Endothelial cell of umbilical vein (primary cell): ENCODE measurements around the gene EFEMP1. TPM values are rescaled to one million over a fixed set of nuclear protein-coding genes. Genes with fewer than 3 reads are reported as not detected.

Experiments
- polyA plus RNA-seq, 4 experiments: library from polyadenylated mRNA; depleted of rRNA in 3 of 4; stranded (reverse) in 3 of 4; unstranded in 1 of 4; fragments of >200 nt; gene quantifications; 2 replicates each; pipeline versions ENCODE4 v1.2.1 to v1.2.3, GENCODE V29; 2011 to 2012; ENCODE audit warnings: missing spikeins in 1 of 4
- total RNA-seq: library from RNA; stranded (reverse); gene quantifications from 2 replicates; pipeline ENCODE4 v1.2.3, GENCODE V29; 2021

Gene EFEMP1
- total and polyA plus RNA-seq, 2 donors (not counting 3 experiments of a cell fraction or from before 2014, with no cell fraction given) = 2,981 to 11,813 TPM

Other genes with a start within 250 kb of the EFEMP1 start
- gene PNPT1, start 229.9 kb downstream of the EFEMP1 start, total RNA-seq = 32.4 and 34.2 TPM in 2 replicates
- gene PNPT1, start 229.9 kb downstream of the EFEMP1 start, polyA plus RNA-seq = 6.6 and 7.0 TPM in 2 replicates